DND-41 (cell line): ENCODE data around the gene ATOH7.

Experiments used
- EZH2 ChIP-seq: IDR thresholded peaks from 3 replicates; pipeline ENCODE4 v1.6.1; 2012; ENCODE audit warnings: borderline replicate concordance, low read depth, mild to moderate bottlenecking, moderate library complexity, low read length, inconsistent platforms; ENCODE audit not compliant: severe bottlenecking
- TF ChIP-seq, protein P1 (sequence below): IDR thresholded peaks from 2 replicates; pipeline ENCODE4 v1.5.1; 2012; ENCODE audit warnings: borderline replicate concordance, low read length, moderate library complexity, mild to moderate bottlenecking; ENCODE audit not compliant: poor library complexity, severe bottlenecking; ENCODE audit errors: extremely low read depth

DNA sequence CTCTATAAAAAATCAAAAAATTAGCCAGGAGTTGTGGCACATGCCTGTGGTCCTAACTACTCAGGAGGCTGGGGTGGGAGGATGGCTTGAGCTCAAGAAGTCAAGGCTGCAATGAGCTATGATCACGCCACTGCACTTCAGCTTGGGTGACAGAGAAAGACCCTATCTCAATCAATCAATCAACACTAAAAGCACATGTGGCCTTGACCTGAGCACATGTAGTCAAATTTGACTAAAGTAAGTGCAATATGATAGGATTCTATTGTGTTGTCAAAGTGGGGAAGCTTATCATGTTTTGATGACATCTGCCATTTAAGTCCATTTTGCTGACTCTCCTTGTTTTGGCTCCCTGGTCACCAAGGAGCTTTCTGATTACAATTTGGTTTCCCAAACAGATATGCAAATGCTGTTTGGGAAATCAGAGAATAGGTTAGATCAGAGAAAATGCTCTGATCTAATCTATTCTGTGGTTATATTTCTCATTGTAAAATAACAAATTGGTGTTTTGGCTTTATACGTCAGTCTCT is 43.8 kb upstream of the ATOH7 start:
- TF ChIP-seq, protein P1, sequence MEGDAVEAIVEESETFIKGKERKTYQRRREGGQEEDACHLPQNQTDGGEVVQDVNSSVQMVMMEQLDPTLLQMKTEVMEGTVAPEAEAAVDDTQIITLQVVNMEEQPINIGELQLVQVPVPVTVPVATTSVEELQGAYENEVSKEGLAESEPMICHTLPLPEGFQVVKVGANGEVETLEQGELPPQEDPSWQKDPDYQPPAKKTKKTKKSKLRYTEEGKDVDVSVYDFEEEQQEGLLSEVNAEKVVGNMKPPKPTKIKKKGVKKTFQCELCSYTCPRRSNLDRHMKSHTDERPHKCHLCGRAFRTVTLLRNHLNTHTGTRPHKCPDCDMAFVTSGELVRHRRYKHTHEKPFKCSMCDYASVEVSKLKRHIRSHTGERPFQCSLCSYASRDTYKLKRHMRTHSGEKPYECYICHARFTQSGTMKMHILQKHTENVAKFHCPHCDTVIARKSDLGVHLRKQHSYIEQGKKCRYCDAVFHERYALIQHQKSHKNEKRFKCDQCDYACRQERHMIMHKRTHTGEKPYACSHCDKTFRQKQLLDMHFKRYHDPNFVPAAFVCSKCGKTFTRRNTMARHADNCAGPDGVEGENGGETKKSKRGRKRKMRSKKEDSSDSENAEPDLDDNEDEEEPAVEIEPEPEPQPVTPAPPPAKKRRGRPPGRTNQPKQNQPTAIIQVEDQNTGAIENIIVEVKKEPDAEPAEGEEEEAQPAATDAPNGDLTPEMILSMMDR = no peak
- TF ChIP-seq EZH2 = no peak
